GM12878 (cell line): ENCODE measurements around the gene KCNJ12. TPM values are rescaled to one million over a fixed set of nuclear protein-coding genes. Genes with fewer than 3 reads are reported as not detected.

Source experiments
- ATAC-seq: fragments of 200-7000 bp; cut with Tn5 transposase; 3 replicates; pipeline ENCODE4 v1.9.1; 2020; ENCODE audit warnings: mild to moderate bottlenecking, moderate library complexity
- BruUV-seq: library from RNA; stranded (reverse); fragments of 400-500 nt; replicated peaks from 2 replicates; lab custom pipeline; 2021; lab: Mats Ljungman, UMichigan
- CTCF ChIA-PET: fragments of 300-600 bp; sonication (Branson Sonifier 250); formaldehyde crosslinking; extraction: SDS; loops from one replicate; lab custom pipeline; 2021; ENCODE audit warnings: inconsistent platforms; lab: Yijun Ruan, JAX
- POLR2A ChIA-PET: fragments of 350-600 bp; formaldehyde crosslinking; extraction: SDS; loops from one replicate; lab custom pipeline; 2021; ENCODE audit warnings: inconsistent platforms; lab: Charles Lee
- RAD21 ChIA-PET: fragments of 300-600 bp; sonication (Branson Sonifier 250); formaldehyde crosslinking; loops from one replicate; lab custom pipeline; 2023; ENCODE audit warnings: antibody characterized with exemption; ENCODE audit not compliant: unreplicated experiment; lab: Charles Lee
- SMC1A ChIA-PET: fragments of 300-600 bp; sonication (Branson Sonifier 250); formaldehyde crosslinking; loops from one replicate; lab custom pipeline; 2023; ENCODE audit not compliant: unreplicated experiment, uncharacterized antibody; lab: Charles Lee
- DNase-seq: peaks from one replicate; pipeline ENCODE4 v3.0.0-alpha.2; 2011; ENCODE audit warnings: low read depth, low spot score
- FAIRE-seq: peaks from 3 replicates; lab custom pipeline; 2011; peaks lifted over from hg19 to GRCh38; lab: Jason Lieb, UNC
- H2AFZ ChIP-seq: 2 replicates; pipeline ENCODE4 v1.6.0; 2011; ENCODE audit warnings: low read depth, low read length, control low read depth; ENCODE audit not compliant: control insufficient read depth
- H3K27ac ChIP-seq: 2 replicates; pipeline ENCODE4 v1.5.1; 2011; ENCODE audit warnings: control low read depth; ENCODE audit not compliant: control insufficient read depth, insufficient read depth
- H3K27me3 ChIP-seq, 2 experiments: replicated peaks in 1 of 2; 2 replicates each; pipeline versions ENCODE4 v1.6.0 to v1.6.1; 2011; ENCODE audit warnings: low read length in 1 of 2; ENCODE audit not compliant: control insufficient read depth in 2 of 2, insufficient read depth in 2 of 2
- H3K36me3 ChIP-seq, 2 experiments: 2 replicates each; pipeline ENCODE4 v1.5.1; 2011; ENCODE audit warnings: low read length in 1 of 2; ENCODE audit not compliant: control insufficient read depth in 2 of 2, insufficient read depth in 2 of 2
- H3K4me1 ChIP-seq: 2 replicates; pipeline ENCODE4 v1.6.1; 2011; ENCODE audit warnings: mild to moderate bottlenecking, low read length, moderate library complexity, mixed read lengths; ENCODE audit not compliant: control insufficient read depth, insufficient read depth
- H3K4me2 ChIP-seq: 2 replicates; pipeline ENCODE4 v1.6.0; 2011; ENCODE audit warnings: control low read depth; ENCODE audit not compliant: control insufficient read depth, insufficient read depth
- H3K4me3 ChIP-seq: fragments of 200-600 bp; sonication (generic); 2 replicates; pipeline ENCODE4 v1.5.1; 2016
- H3K79me2 ChIP-seq: 2 replicates; pipeline ENCODE4 v1.6.0; 2011; ENCODE audit warnings: low read length; ENCODE audit not compliant: control insufficient read depth, insufficient read depth
- H3K9ac ChIP-seq: 2 replicates; pipeline ENCODE4 v1.8.0; 2011; ENCODE audit warnings: low read length, control low read depth, mixed read lengths; ENCODE audit not compliant: control insufficient read depth, insufficient read depth
- H3K9me3 ChIP-seq: replicated peaks from 3 replicates; pipeline ENCODE4 v1.5.1; 2011; ENCODE audit warnings: mild to moderate bottlenecking, low read length; ENCODE audit not compliant: control insufficient read depth, insufficient read depth
- H4K20me1 ChIP-seq: 2 replicates; pipeline ENCODE4 v1.6.0; 2011; ENCODE audit not compliant: control insufficient read depth, insufficient read depth
- EP300 ChIP-seq, 2 experiments: fragments of 150-350 bp in 1 of 2; IDR thresholded peaks; 2 replicates each; pipeline ENCODE4 v1.6.1; 2011 to 2012; ENCODE audit warnings: low read depth in 2 of 2, low read length in 2 of 2, borderline replicate concordance in 1 of 2, improper control_type of control experiment in 1 of 2, inconsistent platforms in 1 of 2; ENCODE audit not compliant: control insufficient read depth in 1 of 2
- HDAC2 ChIP-seq: fragments of 200-600 bp; sonication (generic); IDR thresholded peaks from 2 replicates; pipeline ENCODE4 v1.6.1; 2017
- HDGF ChIP-seq: fragments of 450-650 bp; IDR thresholded peaks from 2 replicates; pipeline ENCODE4 v1.6.1; 2016; ENCODE audit warnings: antibody characterized with exemption
- KAT2A ChIP-seq: conservative IDR thresholded peaks from 2 replicates; pipeline ENCODE4 v1.6.1; 2011; ENCODE audit warnings: low read depth, low read length; ENCODE audit not compliant: control insufficient read depth
- MXI1 ChIP-seq: fragments of 150-350 bp; IDR thresholded peaks from 2 replicates; pipeline ENCODE4 v1.6.1; 2011; ENCODE audit warnings: low read depth, mild to moderate bottlenecking, inconsistent platforms, low read length, improper control_type of control experiment
- PKNOX1 ChIP-seq: fragments of 450-650 bp; IDR thresholded peaks from 2 replicates; pipeline ENCODE4 v1.6.1; 2016; ENCODE audit warnings: mild to moderate bottlenecking
- POLR2AphosphoS2 ChIP-seq: IDR thresholded peaks from 2 replicates; pipeline ENCODE4 v1.6.1; 2011; ENCODE audit warnings: low read depth, mild to moderate bottlenecking, low read length, improper control_type of control experiment, moderate library complexity
- RAD51 ChIP-seq: fragments of 450-650 bp; IDR thresholded peaks from 2 replicates; pipeline ENCODE4 v1.6.1; 2016; ENCODE audit warnings: moderate library complexity, mild to moderate bottlenecking, inconsistent platforms
- SPI1 ChIP-seq: IDR thresholded peaks from 2 replicates; pipeline ENCODE4 v1.6.1; 2011; ENCODE audit warnings: low read depth, mild to moderate bottlenecking, low read length, moderate library complexity, borderline replicate concordance; ENCODE audit not compliant: insufficient read depth
- SREBF2 ChIP-seq: IDR thresholded peaks from 2 replicates; pipeline ENCODE4 v1.6.1; 2012; ENCODE audit warnings: mild to moderate bottlenecking, low read length
- SRF ChIP-seq, 2 experiments: IDR thresholded peaks; 2 replicates each; pipeline ENCODE4 v1.6.1; 2011; ENCODE audit warnings: low read depth in 2 of 2, low read length in 2 of 2, mild to moderate bottlenecking in 1 of 2, moderate library complexity in 1 of 2
- SUPT20H ChIP-seq: IDR thresholded peaks from 2 replicates; pipeline ENCODE4 v1.6.1; 2011; ENCODE audit warnings: low read depth, mild to moderate bottlenecking, low read length, moderate library complexity, borderline replicate concordance; ENCODE audit not compliant: control insufficient read depth
- ZBTB40 ChIP-seq: fragments of 450-650 bp; IDR thresholded peaks from 2 replicates; pipeline ENCODE4 v1.6.1; 2016; ENCODE audit warnings: mild to moderate bottlenecking, moderate library complexity, borderline replicate concordance
- WGBS: methylation state at CpG from one replicate; pipeline ENCODE4 v1.1.6; 2016; ENCODE audit warnings: low lambda C conversion rate; ENCODE audit not compliant: insufficient replicate concordance, insufficient coverage; ENCODE audit errors: missing lambda C conversion rate; 5-methylcytosine and 5-hydroxymethylcytosine counted together
- in situ Hi-C: fragments of 300-500 bp; cut with MboI; formaldehyde crosslinking; loops from 9 replicates; pipeline ENCODE4 v1.14.3; 2018; ENCODE audit warnings: mixed read lengths
- intact Hi-C: fragments of 100-400 bp; cut with micrococcal nuclease; formaldehyde crosslinking; loops from one replicate; pipeline ENCODE4 v1.14.2; 2022; ENCODE audit not compliant: unreplicated experiment
- polyA plus RNA-seq, 11 experiments: library from polyadenylated mRNA; depleted of rRNA in 4 of 11; unstranded in 6 of 11; stranded (reverse) in 5 of 11; fragments of >200 nt; fragmentation: Nextera tagmentation in 4 of 11; fragmentation: Illumina TruSeq in 1 of 11; extraction: Ambion mirVana in 4 of 11; extraction: Trizol in 1 of 11; gene quantifications; 1 replicate in 1 of 11; 2 replicates in 10 of 11; pipeline versions ENCODE4 v1.2.1 to v1.2.3, GENCODE V29; 2011 to 2016; ENCODE audit warnings: inconsistent platforms in 2 of 11, missing spikeins in 2 of 11, low read depth in 1 of 11
- total RNA-seq, 4 experiments: library from RNA; depleted of rRNA in 3 of 4; stranded (reverse); fragments of >200 nt in 3 of 4; fragmentation: Illumina TruSeq in 1 of 4; extraction: Trizol in 1 of 4; gene quantifications; 2 replicates each; pipeline versions ENCODE4 v1.2.1 to v1.2.3, GENCODE V29; 2013 to 2021
- TF ChIP-seq, protein P1 (sequence below): IDR thresholded peaks from 2 replicates; pipeline ENCODE4 v1.6.1; 2012; ENCODE audit warnings: low read depth, low read length, improper control_type of control experiment

KCNJ12 gene
- total and polyA plus RNA-seq, 10 of the 15 experiments (the other 5 are each of a cell fraction or from before 2014, with no cell fraction given), result 0.04 to 0.21 (median 0.09) TPM; not detected in 3

GRCh38 chr17:21418446-21419298 is 42.5 kb downstream of the KCNJ12 start:
- H3K27me3 ChIP-seq, result no peaks in the 10 kb centered on the region; a peak in 1 of 4 replicates
- DNase-seq, result no peak
- intact Hi-C loops, result no loop called here
- WGBS, result 19% methylated on average over 21 of the region's 21 CpGs
- no peak for ATAC-seq
- H3K4me1 ChIP-seq, result no peaks in the 10 kb centered on the region
- no peak overlapping the region for H2AFZ ChIP-seq
- in situ Hi-C loops, result no loop called here
- POLR2A ChIA-PET, result no interaction called here
- no peak overlapping the region for H3K4me2 ChIP-seq
- CTCF ChIA-PET, result no interaction called here
- no peak overlapping the region for H3K9ac ChIP-seq
- H3K4me3 ChIP-seq, result no peak overlapping the region
- BruUV-seq, result no TSS peak
- no peaks in the 10 kb centered on the region for H4K20me1 ChIP-seq
- H3K36me3 ChIP-seq, result no peaks in the 10 kb centered on the region
- no peaks in the 10 kb centered on the region for H3K79me2 ChIP-seq
- RAD21 ChIA-PET, result no interaction called here
- no peak for FAIRE-seq
- SMC1A ChIA-PET, result no interaction called here
- H3K9me3 ChIP-seq, result no peaks in the 10 kb centered on the region; the same call in 2 of the 3 replicates
- H3K27ac ChIP-seq, result no peak overlapping the region
- TF ChIP-seq, protein P1, sequence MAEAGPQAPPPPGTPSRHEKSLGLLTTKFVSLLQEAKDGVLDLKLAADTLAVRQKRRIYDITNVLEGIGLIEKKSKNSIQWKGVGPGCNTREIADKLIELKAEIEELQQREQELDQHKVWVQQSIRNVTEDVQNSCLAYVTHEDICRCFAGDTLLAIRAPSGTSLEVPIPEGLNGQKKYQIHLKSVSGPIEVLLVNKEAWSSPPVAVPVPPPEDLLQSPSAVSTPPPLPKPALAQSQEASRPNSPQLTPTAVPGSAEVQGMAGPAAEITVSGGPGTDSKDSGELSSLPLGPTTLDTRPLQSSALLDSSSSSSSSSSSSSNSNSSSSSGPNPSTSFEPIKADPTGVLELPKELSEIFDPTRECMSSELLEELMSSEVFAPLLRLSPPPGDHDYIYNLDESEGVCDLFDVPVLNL, result no peak
- TF ChIP-seq HDAC2, result no peak
- no peak for TF ChIP-seq EP300 (IDR thresholded peaks at IDR 0.05; ENCODE audit: borderline replicate concordance in 1 of 2, control insufficient read depth in 1 of 2, low read depth in 2 of 2, low read length in 2 of 2)
- TF ChIP-seq ZBTB40, result no peak
- TF ChIP-seq PKNOX1, result no peak
- TF ChIP-seq SUPT20H, result no peak
- TF ChIP-seq HDGF, result no peak
- TF ChIP-seq SRF (IDR thresholded peaks at IDR 0.05; ENCODE audit: low read depth in 2 of 2, low read length in 2 of 2), result no peak
- no peak for TF ChIP-seq SREBF2
- no peak for TF ChIP-seq KAT2A
- no peak for TF ChIP-seq POLR2AphosphoS2
- no peak for TF ChIP-seq MXI1
- TF ChIP-seq RAD51, result no peak
- no peak for TF ChIP-seq SPI1
